ENCODE measurements around the gene GZMB.

DNA sequence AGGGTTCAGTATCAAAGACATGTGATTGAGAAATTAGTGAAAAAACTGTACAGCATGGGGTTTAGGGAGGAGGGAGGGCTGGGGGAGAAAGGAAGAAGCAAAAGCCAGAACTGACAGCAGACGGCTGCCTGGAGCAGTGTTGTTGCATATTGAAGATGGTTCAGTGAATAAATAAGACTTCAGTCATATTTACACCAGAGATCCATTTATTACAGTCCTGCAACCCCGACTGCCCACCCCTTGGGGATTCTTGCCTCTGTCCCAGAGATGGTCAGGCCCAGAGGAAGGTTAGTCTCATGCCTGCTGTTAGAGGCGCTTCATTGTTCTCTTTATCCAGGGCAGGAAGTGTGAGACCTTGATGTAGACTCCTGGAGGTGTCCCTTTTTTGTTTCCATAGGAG, 27.7 kb downstream of the GZMB start:
- TF ChIP-seq, protein P1, sequence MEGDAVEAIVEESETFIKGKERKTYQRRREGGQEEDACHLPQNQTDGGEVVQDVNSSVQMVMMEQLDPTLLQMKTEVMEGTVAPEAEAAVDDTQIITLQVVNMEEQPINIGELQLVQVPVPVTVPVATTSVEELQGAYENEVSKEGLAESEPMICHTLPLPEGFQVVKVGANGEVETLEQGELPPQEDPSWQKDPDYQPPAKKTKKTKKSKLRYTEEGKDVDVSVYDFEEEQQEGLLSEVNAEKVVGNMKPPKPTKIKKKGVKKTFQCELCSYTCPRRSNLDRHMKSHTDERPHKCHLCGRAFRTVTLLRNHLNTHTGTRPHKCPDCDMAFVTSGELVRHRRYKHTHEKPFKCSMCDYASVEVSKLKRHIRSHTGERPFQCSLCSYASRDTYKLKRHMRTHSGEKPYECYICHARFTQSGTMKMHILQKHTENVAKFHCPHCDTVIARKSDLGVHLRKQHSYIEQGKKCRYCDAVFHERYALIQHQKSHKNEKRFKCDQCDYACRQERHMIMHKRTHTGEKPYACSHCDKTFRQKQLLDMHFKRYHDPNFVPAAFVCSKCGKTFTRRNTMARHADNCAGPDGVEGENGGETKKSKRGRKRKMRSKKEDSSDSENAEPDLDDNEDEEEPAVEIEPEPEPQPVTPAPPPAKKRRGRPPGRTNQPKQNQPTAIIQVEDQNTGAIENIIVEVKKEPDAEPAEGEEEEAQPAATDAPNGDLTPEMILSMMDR (IDR thresholded peaks at IDR 0.05) = no peak
- TF ChIP-seq POLR2A (IDR thresholded peaks at IDR 0.05) (no peak), POLR2AphosphoS5 (IDR thresholded peaks at IDR 0.05) (no peak)
